ENCODE measurements around the gene LGMN.

LGMN gene

DNA sequence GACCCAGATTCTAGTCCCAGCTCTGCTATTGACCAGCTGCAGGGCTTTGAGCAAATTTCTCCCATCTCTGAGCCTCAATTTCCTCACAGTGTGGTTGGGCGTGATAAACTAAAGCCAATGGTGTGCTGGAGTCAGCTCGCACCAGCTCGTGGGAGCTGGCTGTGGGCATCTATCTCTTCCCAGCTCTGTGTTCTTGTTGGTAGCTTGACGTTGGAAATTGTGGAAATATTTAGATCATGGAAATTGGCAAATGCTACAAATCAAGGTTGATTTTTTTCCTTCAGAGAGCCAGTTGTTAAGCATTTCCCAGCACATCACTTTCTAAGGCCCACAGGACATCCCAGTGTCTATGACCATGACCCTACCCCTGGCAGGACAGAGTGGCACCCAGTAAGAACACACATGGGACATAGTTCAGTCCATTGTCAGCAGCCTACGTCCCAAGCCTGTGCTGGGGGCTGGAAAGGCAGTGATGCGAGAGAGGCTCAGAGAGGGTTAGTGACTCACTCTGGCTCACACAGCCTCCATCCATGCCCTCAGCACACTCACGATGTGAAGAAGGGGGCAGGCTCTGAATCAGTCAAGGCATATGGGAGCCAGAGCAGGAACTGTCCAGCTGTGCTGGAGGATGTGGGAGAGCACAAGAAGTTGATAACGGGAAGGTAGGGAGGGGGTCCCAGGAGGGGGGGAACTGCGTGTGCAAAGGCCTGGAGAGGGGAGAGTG is 77.6 kb downstream of the LGMN start:
- no peak for DNase-seq

DNA sequence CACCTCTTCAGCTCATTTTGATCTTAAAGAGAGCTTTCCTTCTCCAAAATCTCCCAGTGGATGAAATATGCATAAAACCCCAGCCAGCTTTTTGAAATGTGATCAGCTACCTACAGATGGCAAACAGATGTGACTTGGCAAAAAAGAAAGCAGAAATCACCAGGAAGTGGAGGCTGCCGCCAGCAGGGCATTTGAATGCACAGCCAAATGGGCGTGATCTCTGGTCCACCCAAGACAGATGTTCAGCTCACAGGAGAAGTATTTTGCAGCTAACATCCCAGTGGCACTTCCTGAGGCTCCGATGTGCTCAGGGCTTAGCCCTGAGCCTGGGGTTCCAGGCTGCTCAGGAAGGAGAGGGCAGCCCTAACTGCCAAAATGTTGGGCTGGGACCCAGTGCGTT is 78.3 kb downstream of the LGMN start:
- peak; percentile 91 for DNase-seq

DNA sequence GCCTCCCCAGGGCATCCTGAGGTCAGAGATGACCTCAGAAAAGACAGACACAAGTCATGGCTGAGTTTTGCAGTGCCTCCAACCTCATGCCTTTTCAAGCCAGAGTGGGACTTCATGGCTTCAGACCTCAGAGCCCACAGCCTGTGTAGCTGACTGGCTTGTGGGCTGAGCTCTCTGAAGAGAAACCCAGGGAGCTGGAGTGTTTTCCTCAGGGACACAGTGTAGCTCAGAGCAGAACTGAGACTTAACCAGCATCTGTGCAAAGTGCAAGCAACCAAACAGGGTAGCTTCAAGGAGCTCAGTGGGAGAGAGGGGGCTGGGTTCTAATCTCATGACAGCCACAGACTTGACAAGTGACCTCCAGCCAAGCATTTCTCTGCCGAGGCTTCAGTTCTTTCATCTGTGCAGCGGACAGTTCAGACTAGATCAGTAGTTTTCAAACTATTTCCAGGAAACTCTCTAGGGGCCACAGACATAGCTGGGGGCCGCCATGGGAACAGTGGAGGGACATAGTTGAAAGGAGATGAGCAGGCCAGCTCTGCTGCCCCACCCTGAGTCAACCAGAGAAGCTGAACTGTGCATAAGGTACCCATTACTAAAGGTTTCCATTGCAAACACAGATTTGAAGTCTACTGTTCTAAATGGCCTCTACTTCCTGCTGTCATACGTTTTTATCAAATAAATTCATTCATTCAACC is 80.0 kb downstream of the LGMN start:
- DNase-seq = no peak

DNA sequence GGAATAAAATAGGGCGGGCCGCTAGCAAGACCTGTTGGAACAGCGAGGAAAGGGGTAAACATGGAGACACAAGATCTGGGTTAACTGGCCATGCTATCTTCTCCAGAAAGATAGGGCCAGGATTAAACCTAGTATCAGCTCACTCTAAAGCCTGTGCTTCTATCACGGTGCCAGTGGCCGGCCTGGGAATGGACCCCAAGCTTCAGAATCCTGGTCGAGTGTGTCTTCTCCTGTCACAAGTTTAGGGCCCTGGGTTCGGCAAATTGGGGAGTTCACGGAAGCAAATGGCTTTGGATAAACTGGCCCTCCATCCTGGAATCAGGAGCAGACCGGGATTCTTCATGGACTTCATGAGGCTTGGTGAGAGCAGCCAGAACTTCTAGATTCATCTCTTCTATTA is 82.2 kb downstream of the LGMN start:
- no peak for DNase-seq

DNA sequence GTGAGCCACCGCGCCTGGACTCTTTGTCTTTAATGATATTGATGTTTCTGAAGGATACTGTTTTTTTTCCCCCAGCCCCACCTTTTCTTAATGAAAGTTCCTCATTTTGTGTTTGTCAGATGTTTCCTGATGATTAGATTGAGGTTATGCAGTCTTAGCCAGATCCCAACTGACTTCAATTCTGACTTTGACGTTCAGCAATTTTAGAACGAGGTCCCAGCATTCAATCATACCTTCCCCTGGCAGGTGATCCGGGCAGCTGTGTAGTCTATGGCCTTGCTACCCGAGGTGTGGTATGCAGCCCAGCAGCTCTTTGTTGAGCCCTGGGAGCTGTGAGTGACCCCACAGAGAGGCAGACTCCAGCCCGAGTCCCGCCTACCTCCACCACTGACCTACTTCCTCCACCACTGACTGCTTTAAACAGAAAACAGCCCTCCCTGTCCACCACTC is 82.7 kb downstream of the LGMN start:
- peak; percentile 89 for DNase-seq

DNA sequence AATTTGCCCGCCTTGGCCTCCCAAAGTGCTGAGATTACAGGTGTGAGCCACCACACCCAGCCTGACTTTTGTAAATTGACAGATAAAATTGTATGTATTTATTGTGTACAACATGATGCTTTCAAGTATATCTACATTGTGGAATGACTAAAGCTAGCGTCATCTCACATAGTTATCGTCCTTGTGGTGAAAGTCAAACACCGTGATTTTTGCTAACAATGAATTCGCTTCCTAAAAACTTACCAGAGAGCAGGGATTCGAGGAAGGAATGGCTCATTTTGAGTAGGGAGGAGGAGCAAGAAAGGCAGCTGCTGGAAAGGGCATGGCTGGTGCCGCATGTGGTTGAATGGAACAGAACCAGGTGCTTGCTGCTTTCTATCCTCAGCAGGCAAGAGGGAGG is 85.4 kb downstream of the LGMN start:
- no peak for DNase-seq

DNA sequence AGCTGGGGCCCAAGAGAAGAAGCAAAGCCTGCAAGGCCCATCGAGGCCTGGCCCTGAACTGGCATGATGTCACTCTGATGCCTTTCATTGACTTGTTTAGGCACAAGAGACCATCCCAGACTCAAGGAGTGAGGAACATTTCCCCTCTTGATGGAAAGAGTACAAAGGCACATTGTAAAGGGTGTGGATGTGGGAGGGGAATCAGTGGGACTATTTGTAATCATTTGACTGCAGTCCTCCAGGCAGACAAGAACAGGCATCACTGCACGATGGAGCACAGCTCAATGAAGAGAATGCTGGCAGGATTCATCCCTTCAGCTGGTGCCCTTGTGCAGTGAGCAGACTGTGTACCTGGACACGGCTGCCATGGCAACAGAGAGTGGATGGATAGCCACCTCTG is 87.9 kb downstream of the LGMN start:
- no peak for DNase-seq

DNA sequence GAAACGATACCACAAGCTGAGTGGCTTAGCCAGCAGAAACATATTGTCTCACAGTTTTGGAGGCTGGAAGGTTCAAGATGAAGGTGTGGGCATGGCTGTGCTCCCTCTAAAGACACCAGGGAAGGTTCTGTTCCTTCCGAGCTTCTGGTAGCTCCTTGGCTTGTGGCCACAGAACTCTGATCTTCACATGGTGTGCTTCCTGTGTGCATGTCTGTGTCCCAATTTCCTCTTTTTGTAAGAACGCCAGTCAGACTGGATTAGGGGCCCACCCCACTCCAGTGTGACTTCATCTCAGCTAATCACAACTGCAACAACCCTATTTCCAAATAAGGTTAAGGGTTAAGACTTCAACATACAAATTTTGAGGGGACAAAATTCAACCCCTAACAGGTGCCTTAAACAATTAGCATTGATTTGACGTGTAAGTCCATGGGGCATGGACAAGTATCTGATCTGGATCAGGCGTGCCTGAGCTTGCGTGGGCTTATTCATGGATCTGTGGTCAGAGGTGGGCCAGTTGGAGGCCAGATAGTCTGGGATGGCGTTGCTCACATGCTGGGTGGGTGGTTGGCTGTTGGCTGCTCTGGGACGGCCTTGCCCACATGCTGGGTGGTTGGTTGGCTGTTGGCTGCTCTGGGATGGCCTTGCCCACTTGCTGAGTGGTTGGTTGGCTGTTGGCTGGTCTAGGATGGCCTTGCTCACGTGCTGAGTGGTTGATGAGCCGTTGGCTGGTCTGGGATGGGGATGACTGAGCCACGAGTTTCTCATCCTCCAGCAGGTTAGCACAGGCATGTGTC is 88.5 kb downstream of the LGMN start:
- peak; percentile 78 for DNase-seq

DNA sequence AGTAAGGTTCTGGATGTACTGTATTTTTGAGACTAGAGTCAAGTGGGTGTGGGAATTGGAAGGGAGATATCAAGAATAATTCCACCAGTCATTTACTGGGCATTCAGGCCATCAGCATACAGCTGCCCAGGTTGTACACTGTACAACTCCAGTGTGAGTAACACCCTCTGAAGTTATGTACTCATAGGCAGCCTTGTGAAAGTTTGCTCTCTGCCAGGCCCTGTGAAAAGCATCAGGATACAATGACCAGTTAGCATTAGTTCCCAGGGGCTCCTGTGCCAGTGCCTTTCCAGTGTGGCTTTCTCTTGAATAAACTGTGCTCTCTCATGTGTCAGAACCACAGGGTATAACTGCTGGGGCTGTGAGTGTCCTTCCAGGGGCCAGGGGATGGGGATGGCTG is 89.7 kb downstream of the LGMN start:
- DNase-seq = no peak

DNA sequence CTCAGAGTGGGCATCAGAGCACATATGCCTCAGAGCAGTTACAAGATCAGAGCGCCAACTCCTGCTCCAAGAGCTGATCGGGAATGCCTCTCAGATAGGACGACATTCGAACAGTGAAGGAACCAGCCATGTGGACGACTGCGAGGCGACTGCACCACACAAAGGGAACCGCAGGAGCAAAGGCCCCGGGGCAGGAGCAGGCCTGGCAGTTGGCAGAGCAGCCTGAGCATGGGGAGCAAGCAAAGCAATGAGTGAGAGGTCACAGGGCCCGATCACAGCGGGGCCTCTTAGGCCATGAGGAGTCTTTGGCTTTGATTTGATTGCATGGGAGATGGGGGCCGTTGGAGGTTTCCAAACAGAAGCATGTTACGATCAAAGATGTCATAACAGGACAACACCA is 90.3 kb downstream of the LGMN start:
- DNase-seq = no peak

DNA sequence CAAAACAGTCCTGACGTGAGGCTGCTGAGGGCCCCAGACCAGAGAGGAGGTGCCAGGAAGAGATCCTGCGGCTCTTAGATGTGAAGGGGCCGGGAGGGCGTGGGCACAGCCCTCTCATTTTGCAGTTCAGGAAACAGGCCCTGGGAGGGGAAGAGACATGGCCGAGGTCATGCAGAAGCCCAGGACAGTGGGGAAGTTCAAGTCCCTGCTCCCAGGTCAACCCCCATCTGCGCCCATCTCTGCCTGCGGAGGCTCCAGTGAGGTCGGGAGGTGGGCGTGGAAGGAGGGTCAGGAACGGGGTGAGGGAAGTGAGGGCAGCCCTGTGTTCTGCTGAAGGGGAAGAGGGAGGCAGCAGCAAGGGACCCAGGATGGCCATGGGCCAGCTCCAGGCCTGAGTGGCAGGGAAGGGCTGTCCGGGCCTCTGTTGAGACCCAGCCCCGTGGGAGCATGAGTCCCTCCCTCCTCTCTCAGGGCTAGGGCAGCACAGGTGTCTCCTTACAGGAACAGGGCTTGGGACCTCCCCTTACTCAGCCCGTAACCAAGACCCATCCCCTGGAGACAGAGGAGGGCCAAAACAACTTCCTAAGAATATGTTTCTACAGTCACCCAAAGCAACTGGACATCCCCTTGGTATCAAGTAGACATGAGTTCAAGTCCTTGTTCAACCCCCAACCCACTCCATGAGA is 90.8 kb downstream of the LGMN start:
- DNase-seq = peak; percentile 42

DNA sequence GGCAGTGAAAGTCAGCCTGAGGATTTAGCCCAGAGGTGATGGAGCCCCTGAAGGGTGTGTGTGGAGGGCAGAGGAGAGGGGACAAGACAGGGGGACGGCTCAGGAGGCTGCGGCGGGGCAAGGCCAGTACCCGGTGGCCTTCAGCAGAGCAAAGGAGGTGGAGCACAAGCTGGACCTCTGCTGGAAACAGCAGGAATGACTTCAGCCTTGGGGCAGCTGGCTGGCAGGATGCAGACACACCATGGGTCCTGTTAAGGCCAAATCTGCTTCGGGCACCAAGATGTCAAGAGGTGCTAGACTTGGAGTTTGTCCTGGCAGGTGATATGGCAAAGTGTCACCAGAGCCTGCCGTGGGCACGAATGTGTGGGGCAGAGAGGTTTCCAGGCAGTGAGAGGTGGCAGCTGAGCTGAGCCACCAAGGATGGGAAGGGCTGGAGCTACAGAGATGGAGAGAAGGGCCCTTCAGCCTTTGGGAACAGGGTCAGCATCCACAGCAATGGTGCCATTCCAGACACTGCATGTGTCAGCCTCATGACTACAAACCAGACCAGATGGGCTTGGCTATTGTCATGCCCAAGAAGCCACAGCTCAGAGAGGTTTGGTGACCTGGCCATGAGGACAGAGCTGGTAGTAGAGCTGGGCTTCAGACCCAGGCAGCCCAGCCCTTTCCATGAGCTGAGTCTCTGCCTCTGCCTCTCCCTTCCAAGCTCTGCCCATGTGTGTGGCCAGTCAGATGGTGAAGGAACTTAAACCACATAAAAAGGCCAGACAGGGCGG is 91.9 kb downstream of the LGMN start:
- DNase-seq = no peak

DNA sequence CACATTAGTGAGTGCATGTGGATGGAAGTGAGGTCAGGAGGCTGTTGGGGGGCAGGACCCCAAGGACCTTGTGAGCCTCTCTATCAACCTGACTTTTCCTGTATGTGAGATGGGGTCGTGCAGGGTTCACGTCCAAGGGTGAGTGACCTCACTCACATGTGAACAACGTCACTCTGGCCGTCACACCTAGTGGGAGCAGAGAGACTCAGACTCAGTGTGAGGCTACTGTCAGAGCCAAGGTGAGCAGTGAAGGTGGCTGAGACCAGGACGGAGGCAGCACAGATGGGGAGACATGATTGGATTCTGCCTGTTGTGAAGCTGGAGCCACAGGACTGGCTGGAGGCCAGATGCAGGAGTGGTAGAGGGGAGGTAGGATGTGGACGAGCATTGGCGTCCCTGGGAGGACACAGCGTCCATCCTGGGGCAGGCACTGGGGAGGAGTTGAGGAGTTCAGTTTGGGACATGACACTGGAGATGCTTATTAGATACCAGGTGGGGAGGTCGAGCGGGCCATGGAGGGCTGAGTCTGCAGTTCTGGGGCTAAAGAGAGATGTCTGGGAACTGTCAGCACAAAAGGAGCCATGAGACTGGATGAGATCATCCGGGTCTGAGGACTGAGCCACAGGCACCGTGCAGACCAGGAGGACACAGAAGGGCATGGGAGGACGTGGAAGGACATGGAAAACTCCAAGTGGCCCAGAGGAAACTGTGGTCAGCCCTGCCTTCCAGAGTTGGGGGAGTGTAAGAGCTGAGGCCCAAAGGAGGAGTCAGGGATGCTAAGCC is 92.8 kb downstream of the LGMN start:
- DNase-seq = no peak

DNA sequence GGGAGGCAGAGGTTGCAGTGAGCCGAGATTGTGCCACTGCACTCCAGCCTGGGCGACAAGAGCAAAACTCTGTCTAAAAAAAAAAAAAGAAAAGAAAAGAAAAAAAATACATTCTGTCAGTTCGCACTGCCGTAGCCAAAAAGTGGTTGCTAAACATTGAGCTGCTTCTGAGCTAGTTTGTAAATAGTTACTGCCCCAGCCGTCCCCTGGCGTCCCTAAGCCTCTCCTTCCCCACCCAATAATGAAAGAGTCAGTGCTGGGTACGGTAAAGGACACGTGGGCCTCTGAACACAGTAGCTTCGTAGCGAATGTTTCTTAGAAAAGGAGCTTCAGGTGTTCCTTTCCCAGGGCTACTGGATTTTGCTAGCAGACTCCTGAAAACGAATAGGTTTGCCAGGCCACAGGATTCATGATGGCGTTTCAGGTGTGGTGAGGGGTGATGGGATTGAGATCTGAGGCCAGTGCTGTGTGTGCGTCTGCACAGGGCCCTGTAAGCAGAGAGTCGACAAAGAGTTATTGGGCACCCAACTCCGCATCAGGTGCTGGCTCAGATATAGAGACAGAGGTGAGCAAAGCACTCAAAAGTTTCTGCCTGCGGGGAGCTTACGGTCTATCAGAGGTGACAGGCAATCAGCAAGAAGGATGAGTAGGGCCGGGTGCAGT is 94.1 kb downstream of the LGMN start:
- no peak for DNase-seq

All from hematopoietic multipotent progenitor cell treated with erythropoietin and hydrocortisone succinate and interleukin-3 and kit ligand, for 8 days (in vitro differentiated cells).